Ishikawa (cell line): Measurements from ENCODE around the gene CCDC169.

Source experiments
- CEBPB ChIP-seq: IDR thresholded peaks from 2 replicates; pipeline ENCODE4 v1.6.1; 2012
- CREB1 ChIP-seq: IDR thresholded peaks from 2 replicates; pipeline ENCODE4 v1.6.1; 2012; ENCODE audit warnings: low read depth
- EGR1 ChIP-seq: IDR thresholded peaks from 2 replicates; pipeline ENCODE4 v1.6.1; 2012
- EP300 ChIP-seq: IDR thresholded peaks from 2 replicates; pipeline ENCODE4 v1.6.1; 2012; ENCODE audit warnings: borderline replicate concordance
- FOXM1 ChIP-seq: IDR thresholded peaks from 2 replicates; pipeline ENCODE4 v1.6.1; 2012; ENCODE audit warnings: low read depth, borderline replicate concordance
- NFIC ChIP-seq: IDR thresholded peaks from 2 replicates; pipeline ENCODE4 v1.6.1; 2012
- RAD21 ChIP-seq: IDR thresholded peaks from 2 replicates; pipeline ENCODE4 v1.6.1; 2012; ENCODE audit warnings: low read depth
- TAF1 ChIP-seq: IDR thresholded peaks from 2 replicates; pipeline ENCODE4 v1.6.1; 2012; ENCODE audit warnings: low read depth, mild to moderate bottlenecking
- TCF12 ChIP-seq: IDR thresholded peaks from 2 replicates; pipeline ENCODE4 v1.6.1; 2012; ENCODE audit warnings: low read depth
- TEAD4 ChIP-seq: IDR thresholded peaks from 2 replicates; pipeline ENCODE4 v1.6.1; 2012
- YY1 ChIP-seq: IDR thresholded peaks from 2 replicates; pipeline ENCODE4 v1.6.1; 2012; ENCODE audit warnings: low read depth
- TF ChIP-seq, protein P1 (sequence below): IDR thresholded peaks from 2 replicates; pipeline ENCODE4 v1.6.1; 2012; ENCODE audit warnings: low read depth, mild to moderate bottlenecking
- TF ChIP-seq, protein P2 (sequence below): IDR thresholded peaks from 2 replicates; pipeline ENCODE4 v1.6.1; 2012
- TF ChIP-seq, protein P3 (sequence below): IDR thresholded peaks from 2 replicates; pipeline ENCODE4 v1.6.1; 2012

GRCh38 chr13:36259361-36260137 is 38.1 kb downstream of the CCDC169 start:
- TF ChIP-seq, protein P1, sequence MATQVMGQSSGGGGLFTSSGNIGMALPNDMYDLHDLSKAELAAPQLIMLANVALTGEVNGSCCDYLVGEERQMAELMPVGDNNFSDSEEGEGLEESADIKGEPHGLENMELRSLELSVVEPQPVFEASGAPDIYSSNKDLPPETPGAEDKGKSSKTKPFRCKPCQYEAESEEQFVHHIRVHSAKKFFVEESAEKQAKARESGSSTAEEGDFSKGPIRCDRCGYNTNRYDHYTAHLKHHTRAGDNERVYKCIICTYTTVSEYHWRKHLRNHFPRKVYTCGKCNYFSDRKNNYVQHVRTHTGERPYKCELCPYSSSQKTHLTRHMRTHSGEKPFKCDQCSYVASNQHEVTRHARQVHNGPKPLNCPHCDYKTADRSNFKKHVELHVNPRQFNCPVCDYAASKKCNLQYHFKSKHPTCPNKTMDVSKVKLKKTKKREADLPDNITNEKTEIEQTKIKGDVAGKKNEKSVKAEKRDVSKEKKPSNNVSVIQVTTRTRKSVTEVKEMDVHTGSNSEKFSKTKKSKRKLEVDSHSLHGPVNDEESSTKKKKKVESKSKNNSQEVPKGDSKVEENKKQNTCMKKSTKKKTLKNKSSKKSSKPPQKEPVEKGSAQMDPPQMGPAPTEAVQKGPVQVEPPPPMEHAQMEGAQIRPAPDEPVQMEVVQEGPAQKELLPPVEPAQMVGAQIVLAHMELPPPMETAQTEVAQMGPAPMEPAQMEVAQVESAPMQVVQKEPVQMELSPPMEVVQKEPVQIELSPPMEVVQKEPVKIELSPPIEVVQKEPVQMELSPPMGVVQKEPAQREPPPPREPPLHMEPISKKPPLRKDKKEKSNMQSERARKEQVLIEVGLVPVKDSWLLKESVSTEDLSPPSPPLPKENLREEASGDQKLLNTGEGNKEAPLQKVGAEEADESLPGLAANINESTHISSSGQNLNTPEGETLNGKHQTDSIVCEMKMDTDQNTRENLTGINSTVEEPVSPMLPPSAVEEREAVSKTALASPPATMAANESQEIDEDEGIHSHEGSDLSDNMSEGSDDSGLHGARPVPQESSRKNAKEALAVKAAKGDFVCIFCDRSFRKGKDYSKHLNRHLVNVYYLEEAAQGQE = no peak
- TF ChIP-seq, protein P2, sequence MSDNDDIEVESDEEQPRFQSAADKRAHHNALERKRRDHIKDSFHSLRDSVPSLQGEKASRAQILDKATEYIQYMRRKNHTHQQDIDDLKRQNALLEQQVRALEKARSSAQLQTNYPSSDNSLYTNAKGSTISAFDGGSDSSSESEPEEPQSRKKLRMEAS = no peak
- TF ChIP-seq TEAD4 (no peak), RAD21 (no peak), CEBPB (no peak), TAF1 (no peak), YY1 (no peak), FOXM1 (no peak), CREB1 (no peak), NFIC (no peak), TCF12 (no peak), EP300 (no peak), EGR1 (no peak)
- TF ChIP-seq, protein P3, sequence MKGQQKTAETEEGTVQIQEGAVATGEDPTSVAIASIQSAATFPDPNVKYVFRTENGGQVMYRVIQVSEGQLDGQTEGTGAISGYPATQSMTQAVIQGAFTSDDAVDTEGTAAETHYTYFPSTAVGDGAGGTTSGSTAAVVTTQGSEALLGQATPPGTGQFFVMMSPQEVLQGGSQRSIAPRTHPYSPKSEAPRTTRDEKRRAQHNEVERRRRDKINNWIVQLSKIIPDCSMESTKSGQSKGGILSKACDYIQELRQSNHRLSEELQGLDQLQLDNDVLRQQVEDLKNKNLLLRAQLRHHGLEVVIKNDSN = no peak
